ENCODE data around the gene PPP6R3.
"Not testable (repeated sequence)": the region's sequence is repeated elsewhere in the genome, so short reads cannot be mapped to it uniquely, and the experiment has no call there.

Gene PPP6R3

GRCh38 chr11:68598816-68599653 is 138.5 kb downstream of the PPP6R3 start:
- no peak for DNase-seq (ENCODE audit: low read depth in 3 of 3)

- no peak for DNase-seq (ENCODE audit: low read depth in 3 of 3)
These were observed 140.6 kb downstream of the PPP6R3 start for GRCh38 chr11:68601147-68601546.

GRCh38 chr11:68609761-68610160 is 149.2 kb downstream of the PPP6R3 start:
- DNase-seq (ENCODE audit: low read depth in 3 of 3): no peak

- DNase-seq (ENCODE audit: low read depth in 3 of 3): no peak
These were observed 150.0 kb downstream of the PPP6R3 start for GRCh38 chr11:68610452-68611116.

GRCh38 chr11:68615657-68616056 is 155.1 kb downstream of the PPP6R3 start:
- no peak for DNase-seq (ENCODE audit: low read depth in 3 of 3)

GRCh38 chr11:68617925-68618809 is 157.6 kb downstream of the PPP6R3 start:
- DNase-seq (ENCODE audit: low read depth in 3 of 3): no peak

GRCh38 chr11:68621826-68622225 is 161.3 kb downstream of the PPP6R3 start:
- DNase-seq (ENCODE audit: low read depth in 3 of 3): no peak

- not testable (repeated sequence) for DNase-seq (ENCODE audit: low read depth in 3 of 3)
These were observed 163.2 kb downstream of the PPP6R3 start for GRCh38 chr11:68623706-68624105.

GRCh38 chr11:68625069-68625468 is 164.5 kb downstream of the PPP6R3 start:
- not testable (repeated sequence) for DNase-seq (ENCODE audit: low read depth in 3 of 3)

GRCh38 chr11:68626236-68626635 is 165.7 kb downstream of the PPP6R3 start:
- DNase-seq (ENCODE audit: low read depth in 3 of 3): not testable (repeated sequence)

- not testable (repeated sequence) for DNase-seq (ENCODE audit: low read depth in 3 of 3)
These were observed 168.3 kb downstream of the PPP6R3 start for GRCh38 chr11:68628837-68629236.

GRCh38 chr11:68632375-68632774 is 171.8 kb downstream of the PPP6R3 start:
- not testable (repeated sequence) for DNase-seq (ENCODE audit: low read depth in 3 of 3)

GRCh38 chr11:68632802-68633201 is 172.2 kb downstream of the PPP6R3 start:
- DNase-seq (ENCODE audit: low read depth in 3 of 3): peak in 2 of 3 experiments; percentile 6 to 13

GRCh38 chr11:68634606-68635005 is 174.1 kb downstream of the PPP6R3 start:
- DNase-seq (ENCODE audit: low read depth in 3 of 3): not testable (repeated sequence)

GRCh38 chr11:68635172-68635571 is 174.6 kb downstream of the PPP6R3 start:
- not testable (repeated sequence) for DNase-seq (ENCODE audit: low read depth in 3 of 3)

- DNase-seq (ENCODE audit: low read depth in 3 of 3): not testable (repeated sequence)
These were observed 175.3 kb downstream of the PPP6R3 start for GRCh38 chr11:68635883-68636282.

GRCh38 chr11:68639322-68639721 is 178.8 kb downstream of the PPP6R3 start:
- DNase-seq (ENCODE audit: low read depth in 3 of 3): not testable (repeated sequence)

- no peak for DNase-seq (ENCODE audit: low read depth in 3 of 3)
These were observed 181.3 kb downstream of the PPP6R3 start for GRCh38 chr11:68641880-68642279.

- no peak for DNase-seq (ENCODE audit: low read depth in 3 of 3)
These were observed 183.0 kb downstream of the PPP6R3 start for GRCh38 chr11:68643585-68643984.

- no peak for DNase-seq (ENCODE audit: low read depth in 3 of 3)
These were observed 186.3 kb downstream of the PPP6R3 start for GRCh38 chr11:68646832-68647231.

GRCh38 chr11:68649851-68650555 is 189.5 kb downstream of the PPP6R3 start:
- no peak for DNase-seq (ENCODE audit: low read depth in 3 of 3)

Data from stimulated activated CD4-positive, alpha-beta T cell treated with anti-CD3 and anti-CD28 coated beads, TNF-alpha, amount 100 ng/mL, for 4 hours (primary cell).